HG03469 (cell line): ENCODE results near the gene ARMC9.
"Not testable (repeated sequence)": the region's sequence is repeated elsewhere in the genome, so short reads cannot be mapped to it uniquely, and the experiment has no call there.

Experiments used
- ATAC-seq: cut with Tn5 transposase; IDR thresholded peaks from one replicate; pipeline ENCODE4 v1.9.1; 2021; ENCODE audit warnings: mild to moderate bottlenecking, moderate library complexity, moderate number of reproducible peaks; ENCODE audit not compliant: unreplicated experiment

The ARMC9 gene

DNA sequence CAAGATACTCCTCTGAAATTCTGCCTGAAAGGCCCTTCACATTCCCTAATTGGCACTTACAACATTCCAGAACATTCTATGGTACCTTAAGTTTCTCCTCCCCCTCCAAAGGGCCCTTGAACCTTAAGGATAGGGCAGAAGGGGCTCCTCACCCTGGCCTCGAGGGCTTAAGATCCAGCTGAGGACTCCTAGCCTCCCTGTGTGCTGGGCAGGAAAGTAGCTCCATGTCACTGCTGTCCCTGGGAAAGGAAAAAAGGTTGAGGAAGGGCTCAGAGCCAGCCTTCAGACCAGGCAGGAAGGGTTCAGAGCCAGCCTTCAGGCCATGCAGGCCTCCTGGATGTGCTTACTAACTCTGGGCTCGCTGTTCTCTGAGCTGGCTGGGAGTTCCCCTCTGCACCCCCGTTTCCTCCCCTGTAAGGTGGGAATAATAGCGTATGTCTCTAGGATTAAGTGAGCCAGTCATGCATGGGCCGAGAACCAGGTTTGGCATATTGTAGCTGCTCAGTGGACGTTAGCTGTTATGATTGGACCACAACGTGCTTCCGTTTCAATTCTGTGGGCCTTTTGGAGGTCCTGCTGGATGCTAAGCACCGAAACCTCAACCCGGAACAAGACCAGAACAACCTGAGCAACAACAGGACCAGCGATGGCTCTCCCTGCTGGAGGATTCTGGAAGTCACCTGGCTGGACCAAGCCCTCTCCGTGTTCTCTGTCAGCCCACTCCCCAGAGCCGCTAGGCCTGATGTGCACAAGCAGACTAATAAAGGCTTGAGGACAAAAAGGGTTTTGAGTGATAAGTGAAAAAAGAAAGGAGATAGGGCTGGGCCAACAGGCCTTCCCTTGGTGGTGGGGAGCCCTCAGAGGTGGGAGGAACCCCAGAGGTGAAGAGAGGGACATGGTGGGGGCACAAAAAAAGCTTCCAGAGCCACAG lies 196.0 kb downstream of the ARMC9 start:
- ATAC-seq: peak; percentile 38

DNA sequence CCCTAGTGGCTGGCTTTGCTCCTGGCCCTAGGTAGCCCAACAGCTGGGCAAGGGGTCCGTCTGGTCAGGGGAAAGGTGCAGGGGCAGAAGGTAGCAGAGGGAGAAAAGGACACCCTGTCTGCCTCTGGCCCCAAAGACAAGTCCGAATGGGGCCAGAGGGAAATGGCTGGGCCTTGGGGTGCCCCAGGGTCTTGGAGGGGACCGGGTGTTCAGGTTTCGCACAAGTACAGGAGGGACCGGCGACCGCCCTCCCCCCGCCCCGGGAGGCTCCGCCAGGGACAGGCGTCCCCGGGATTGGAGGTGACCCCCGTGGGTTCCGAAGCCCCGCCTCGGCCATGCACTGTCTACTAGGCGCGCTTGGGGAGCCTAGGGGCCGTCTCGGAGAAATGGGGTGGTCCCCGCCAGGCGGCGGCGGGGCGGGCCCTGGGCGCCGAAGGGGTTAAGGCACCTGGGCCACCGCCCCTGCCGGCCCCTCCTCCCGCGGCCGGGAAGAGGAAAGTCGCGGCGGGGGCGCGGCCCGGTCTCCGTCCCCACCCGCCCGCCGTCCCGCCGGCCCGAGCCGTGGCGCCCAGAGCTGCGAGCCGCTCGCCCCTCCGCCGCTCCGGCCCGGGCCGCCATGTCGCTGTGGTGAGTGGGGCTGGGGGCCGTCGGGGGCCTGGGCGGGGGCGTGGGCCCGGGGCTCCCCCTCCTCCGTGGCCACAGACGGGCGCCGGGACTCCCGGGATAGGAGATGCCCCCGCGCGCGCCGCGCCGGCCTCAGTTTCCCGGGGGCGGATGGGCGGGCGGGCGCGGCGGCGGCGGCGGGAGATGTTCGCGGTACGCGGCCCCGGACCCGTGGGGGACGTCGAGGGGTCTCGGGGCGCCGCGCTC lies 197.0 kb downstream of the ARMC9 start, which contains the start of gene B3GNT7:
TSS of gene B3GNT7 (plus strand) at position 523 of the 870 bp plus-strand sequence. CDS start at position 617, 94 bp downstream.
- ATAC-seq: no peak

DNA sequence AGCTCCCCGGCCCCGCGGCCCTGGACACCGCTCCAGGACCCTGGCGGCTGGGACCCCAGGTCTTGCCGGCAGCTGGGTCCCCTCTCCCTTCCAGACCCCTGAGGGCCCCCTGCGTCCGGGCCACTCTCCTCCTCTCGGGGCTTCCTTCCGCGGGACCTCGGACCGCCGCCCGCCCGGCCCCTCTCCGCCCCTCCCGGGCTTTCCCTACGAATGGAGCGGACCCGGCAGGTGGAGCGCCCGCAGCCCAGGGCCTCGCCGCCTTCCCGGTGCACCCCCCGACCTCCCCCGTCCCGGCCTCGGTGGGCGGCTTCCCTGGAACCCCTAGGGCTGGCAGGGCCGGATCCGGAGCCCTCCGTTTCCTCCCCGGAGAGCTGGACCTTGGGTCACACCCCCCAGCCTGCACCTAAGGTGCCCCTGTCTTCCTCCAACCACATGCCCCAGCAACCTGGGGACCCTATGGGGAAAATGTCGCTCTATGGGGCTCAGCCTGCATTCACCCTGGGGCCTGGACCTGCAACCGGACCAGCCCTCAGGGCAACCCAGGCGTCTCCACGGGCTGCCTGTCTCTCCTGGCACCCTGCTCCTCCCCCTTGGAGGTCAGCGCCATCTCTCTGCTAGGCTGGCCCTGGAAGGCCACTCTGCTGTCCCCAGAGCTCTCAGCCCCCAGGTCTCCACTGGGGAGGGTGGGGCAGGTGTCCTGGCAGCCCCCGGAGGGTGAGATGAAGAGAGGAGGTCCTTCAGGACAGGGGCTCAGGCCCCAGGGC lies 197.8 kb downstream of the ARMC9 start:
- no peak for ATAC-seq

DNA sequence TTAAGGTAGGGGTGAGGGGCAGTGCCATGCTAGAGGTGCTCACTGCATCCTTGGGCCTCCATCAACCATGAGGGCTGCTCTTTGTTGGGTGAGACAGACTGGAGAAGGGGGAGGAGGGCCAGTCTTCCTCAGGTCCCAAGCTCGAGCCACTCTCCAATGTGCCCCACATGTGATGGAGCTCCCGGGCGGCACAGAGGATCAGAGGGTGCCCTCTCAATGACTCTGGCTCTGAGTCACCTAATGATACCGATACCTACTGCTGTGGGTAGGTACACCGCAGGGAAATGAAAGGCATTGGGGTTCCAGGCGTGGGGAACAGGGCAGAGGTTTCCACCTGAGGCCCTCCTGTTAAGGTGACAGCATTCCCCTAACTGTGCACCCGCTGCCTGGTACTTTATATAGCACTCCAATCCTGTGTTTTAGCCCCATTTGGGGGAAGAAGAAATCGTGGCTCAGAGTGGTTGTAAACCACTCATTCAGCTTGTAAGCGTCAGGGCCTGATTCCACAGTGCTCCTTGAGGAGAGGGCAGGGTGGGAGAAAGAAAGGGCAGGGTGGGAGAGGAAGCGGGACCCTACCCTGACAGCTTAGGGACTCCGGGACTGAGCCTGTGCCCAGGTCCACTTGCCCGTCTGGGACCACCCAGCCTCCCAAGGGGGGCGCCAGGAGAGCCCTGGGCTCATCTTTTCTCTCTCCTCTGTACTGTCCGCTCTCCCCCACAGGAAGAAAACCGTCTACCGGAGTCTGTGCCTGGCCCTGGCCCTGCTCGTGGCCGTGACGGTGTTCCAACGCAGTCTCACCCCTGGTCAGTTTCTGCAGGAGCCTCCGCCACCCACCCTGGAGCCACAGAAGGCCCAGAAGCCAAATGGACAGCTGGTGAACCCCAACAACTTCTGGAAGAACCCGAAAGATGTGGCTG lies 198.8 kb downstream of the ARMC9 start:
- ATAC-seq: no peak

DNA sequence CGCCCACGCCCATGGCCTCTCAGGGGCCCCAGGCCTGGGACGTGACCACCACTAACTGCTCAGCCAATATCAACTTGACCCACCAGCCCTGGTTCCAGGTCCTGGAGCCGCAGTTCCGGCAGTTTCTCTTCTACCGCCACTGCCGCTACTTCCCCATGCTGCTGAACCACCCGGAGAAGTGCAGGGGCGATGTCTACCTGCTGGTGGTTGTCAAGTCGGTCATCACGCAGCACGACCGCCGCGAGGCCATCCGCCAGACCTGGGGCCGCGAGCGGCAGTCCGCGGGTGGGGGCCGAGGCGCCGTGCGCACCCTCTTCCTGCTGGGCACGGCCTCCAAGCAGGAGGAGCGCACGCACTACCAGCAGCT lies 199.5 kb downstream of the ARMC9 start:
- no peak for ATAC-seq

DNA sequence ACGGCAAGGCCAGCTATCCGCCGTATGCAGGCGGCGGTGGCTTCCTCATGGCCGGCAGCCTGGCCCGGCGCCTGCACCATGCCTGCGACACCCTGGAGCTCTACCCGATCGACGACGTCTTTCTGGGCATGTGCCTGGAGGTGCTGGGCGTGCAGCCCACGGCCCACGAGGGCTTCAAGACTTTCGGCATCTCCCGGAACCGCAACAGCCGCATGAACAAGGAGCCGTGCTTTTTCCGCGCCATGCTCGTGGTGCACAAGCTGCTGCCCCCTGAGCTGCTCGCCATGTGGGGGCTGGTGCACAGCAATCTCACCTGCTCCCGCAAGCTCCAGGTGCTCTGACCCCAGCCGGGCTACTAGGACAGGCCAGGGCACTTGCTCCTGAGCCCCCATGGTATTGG lies 200.2 kb downstream of the ARMC9 start:
- no peak for ATAC-seq

DNA sequence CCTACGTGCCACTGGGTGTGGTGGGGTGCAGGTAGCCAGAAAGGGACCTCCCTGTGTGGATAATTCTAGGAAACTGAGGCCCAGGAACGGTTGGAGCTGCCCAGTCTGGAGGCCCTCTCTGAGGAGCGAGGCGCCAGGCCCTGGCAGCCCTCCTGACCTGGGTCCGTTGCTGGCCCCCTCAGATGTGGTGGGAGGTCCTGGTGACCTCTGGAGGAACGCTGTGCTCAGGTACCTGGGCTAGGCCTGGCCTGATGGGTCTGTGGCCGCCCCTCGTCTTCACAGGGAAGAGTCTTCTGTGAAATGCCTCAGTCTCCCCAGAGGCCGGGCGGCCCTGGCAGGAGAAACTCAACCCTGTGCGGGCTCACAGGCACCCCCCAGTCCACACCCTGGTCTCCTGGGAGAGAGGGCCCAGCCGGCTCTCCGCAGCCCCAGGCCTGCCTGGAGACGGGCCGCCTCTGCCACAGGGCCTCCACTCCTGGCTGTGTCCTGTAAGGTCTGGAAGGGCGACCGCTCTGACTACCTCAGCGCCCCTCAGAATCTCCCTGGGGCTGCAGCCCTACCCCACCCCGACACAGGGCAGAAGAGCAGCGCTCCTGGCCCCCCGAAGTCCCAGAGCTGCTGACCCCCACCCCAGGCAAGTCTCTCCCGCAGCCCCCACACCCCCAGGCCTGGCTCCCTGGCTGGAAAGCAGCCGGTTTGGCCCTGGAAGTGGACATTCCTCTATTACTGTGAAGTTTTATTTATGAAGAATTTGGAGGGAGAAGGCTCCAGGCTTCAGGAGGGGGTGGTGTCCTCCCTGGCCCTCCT lies 200.8 kb downstream of the ARMC9 start:
- no peak for ATAC-seq

DNA sequence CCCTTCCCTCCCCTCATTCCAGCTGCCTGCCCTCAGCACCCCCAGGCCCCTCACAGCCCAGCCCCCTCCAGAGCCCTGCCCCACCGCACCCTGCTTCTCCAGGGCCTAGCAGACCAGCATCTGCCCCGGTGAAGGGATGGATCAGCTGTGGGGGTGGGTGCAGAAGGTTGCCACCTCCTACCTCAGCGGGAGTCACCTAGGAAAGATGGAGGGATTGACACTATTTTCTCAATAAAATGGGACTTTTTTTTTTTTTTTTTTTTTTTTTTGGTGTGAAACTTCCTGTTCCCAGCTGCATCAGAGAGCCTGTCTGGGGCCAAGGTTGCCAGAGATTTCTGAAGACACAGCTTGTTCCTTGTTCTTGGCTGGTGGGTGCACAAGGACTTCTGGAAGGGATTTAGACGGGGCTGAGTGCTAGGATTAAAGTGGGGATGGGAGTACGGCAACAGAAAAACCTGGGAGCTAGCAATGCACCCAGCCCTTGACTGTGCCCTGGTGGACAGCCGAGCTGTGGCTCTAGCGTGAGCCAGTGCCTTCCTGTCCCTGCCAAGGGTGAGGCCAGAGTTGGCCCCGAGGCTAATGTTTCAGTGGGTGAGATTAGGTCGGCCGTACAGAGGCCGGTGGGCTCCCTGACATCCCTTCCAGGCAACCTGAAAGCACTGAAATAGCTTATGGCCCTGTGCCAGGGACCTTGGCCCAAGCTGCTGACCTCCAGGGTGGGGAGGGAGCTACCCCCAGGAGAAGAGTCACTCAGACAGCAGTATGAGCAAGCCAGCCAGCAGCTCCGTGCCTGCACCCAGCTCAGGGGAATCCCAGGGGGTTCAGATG lies 201.6 kb downstream of the ARMC9 start:
- ATAC-seq: no peak

DNA sequence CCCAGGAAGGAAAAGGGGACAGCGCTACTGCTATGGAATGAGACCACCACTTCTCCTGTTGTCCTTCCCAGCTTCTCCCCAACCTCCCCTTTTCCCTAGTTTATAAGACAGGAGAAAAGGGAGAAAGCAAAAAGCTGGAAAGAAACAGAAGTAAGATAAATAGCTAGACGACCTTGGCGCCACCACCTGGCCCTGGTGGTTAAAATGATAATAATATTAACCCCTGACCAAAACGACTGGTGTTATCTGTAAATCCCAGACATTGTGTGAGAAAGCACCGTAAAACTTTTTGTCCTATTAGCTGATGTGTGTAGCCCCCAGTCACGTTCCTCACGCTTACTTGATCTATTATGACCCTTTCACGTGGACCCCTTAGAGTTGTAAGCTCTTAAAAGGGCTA lies 202.2 kb downstream of the ARMC9 start:
- not testable (repeated sequence) for ATAC-seq

DNA sequence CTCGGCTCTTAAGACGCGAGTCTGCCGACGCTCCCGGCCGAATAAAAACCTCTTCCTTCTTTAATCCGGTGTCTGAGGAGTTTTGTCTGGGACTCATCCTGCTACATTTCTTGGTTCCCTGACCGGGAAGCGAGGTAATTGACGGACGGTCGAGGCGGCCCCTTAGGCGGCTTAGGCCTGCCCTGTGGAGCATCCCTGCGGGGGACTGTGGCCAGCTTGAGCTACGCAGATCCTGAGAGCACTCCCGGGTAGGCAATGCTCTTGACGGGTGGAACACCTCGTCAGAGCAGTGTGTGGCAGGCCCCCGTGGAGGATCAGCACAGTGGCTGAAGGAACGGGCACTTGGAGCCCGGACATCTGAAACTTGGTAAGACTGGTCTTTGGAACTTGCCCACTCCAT lies 202.7 kb downstream of the ARMC9 start:
- not testable (repeated sequence) for ATAC-seq

DNA sequence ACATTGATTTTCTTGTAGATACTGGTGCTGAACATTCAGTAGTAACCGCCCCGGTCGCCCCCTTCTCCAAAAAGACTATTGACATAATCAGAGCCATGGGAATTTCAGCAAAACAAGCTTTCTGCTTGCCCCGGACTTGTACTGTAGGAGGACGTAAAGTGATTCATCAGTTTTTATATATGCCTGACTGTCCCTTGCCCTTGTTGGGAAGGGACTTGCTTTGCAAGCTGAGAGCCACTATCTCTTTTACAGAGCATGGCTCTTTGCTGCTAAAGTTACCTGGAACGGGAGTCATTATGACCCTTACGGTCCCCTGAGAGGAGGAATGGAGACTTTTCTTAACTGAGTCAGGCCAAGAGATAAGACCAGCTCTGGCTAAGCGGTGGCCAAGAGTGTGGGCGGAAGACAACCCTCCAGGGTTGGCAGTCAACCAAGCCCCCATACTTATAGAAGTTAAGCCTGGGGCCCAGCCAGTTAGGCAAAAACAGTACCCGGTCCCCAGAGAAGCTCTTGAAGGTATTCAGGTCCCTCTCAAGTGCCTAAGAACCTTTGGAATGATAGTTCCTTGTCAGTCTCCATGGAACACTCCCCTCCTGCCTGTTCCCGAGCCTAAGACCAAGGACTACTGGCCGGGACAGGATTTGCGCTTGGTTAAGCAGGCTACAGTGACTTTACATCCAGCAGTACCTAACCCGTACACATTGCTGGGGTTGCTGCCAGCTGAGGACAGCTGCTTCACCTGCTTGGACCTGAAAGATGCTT lies 205.2 kb downstream of the ARMC9 start:
- not testable (repeated sequence) for ATAC-seq

DNA sequence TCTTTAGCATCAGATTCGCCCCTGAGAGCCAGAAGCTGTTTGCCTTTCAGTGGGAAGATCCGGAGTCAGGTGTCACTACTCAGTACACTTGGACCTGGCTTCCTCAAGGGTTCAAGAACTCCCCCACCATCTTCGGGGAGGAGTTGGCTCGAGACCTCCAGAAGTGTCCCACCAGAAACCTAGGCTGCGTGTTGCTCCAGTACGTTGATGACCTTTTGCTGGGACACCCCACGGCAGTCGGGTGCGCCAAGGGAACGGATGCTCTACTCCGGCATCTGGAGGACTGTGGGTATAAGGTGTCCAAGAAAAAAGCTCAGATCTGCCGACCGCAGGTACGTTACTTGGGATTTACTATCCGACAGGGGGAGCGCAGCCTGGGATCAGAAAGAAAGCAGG lies 205.8 kb downstream of the ARMC9 start:
- not testable (repeated sequence) for ATAC-seq

DNA sequence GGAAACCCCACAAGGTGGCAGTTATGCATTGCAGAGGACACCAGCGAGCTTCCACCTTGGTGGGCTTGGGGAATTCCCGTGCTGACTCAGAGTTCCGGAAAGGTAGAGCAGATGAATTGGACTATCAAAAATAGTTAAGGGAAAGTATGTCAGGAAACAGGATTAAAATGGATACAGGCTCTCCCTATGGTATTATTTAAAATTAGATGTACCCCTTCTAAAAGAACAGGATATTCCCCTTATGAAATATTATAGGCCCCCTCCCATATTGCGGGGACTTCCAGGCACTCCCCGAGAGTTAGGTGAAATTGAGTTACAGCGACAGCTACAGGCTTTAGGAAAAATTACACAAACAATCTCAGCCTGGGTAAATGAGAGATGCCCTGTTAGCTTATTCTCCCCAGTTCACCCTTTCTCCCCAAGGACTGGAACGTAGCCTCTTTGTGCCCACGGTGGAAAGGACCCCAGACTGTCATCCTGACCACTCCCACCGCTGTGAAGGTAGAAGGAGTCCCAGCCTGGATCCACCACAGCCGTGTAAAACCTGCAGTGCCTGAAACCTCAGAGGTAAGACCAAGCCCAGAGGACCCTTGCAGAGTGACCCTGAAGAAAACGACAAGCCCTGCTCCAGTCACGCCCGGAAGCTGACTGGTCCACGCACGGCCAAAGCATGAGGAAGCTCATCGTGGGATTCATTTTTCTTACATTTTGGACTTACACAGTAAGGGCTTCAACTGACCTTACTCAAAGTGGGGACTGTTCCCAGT lies 207.4 kb downstream of the ARMC9 start:
- ATAC-seq: not testable (repeated sequence)

DNA sequence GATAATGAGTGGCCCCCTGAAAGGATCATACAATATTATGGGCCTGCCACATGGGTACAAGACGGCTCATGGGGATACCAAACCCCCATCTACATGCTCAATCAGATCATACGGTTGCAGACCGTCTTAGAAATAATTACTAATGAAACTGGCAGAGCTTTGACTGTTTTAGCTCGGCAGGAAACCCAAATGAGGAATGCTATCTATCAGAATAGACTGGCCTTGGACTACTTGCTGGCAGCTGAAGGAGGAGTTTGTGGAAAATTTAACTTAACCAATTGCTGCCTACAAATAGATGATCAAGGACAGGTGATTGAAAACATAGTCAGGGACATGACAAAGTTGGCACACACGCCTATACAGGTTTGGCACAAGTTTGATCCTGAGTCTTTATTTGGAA lies 209.3 kb downstream of the ARMC9 start:
- not testable (repeated sequence) for ATAC-seq

DNA sequence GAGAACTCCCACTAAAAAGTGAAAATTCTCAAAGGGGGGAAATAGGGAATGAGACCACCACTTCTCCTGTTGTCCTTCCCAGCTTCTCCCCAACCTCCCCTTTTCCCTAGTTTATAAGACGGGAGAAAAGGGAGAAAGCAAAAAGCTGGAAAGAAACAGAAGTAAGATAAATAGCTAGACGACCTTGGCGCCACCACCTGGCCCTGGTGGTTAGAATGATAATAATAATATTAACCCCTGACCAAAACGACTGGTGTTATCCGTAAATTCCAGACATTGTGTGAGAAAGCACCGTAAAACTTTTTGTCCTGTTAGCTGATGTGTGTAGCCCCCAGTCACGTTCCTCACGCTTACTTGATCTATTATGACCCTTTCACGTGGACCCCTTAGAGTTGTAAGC lies 209.9 kb downstream of the ARMC9 start:
- ATAC-seq: not testable (repeated sequence)

DNA sequence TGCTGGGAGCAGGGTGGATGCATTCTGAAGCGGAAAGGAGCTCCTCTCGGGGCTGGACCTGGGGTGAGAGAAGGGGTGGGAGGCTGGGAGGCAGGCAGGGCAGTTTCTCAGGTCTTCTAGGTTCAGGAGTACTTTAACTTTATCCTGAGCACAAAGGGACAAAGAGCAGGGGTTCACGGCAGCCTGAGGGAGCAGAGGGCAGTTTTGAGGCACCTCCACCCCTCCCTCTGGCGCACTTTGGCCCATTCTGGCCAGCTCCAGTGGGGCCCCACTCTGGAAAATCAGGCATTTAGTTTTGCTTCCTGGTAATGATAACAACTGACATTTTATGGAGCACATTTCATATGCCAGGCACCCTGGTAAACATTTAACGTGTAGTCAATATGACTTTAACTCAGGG lies 211.3 kb downstream of the ARMC9 start:
- ATAC-seq: no peak
